GM23248 (cell line): ENCODE results near the gene CTPS2.

Experiments
- EZH2 ChIP-seq: fragments of 200-600 bp; sonication (generic); IDR thresholded peaks from 2 replicates; pipeline ENCODE4 v1.6.1; 2018; ENCODE audit warnings: antibody characterized with exemption, mild to moderate bottlenecking; ENCODE audit not compliant: insufficient read depth, poor library complexity, severe bottlenecking
- EZH2phosphoT487 ChIP-seq: fragments of 200-600 bp; sonication (generic); IDR thresholded peaks from 2 replicates; pipeline ENCODE4 v1.6.1; 2018; ENCODE audit warnings: antibody characterized with exemption, moderate library complexity, mild to moderate bottlenecking, low read depth; ENCODE audit not compliant: insufficient read depth

GRCh38 chrX:16699389-16699788, 13.1 kb downstream of the CTPS2 start:
- TF ChIP-seq EZH2 (no peak), EZH2phosphoT487 (no peak)
